IMR-90 (cell line): ENCODE data around the gene KLHL2. TPM values are rescaled to one million over a fixed set of nuclear protein-coding genes. Genes with fewer than 3 reads are reported as not detected.

Experiments
- ATAC-seq: fragments of 200-7000 bp; cut with Tn5 transposase; 2 replicates; pipeline ENCODE4 v1.9.1; 2020; ENCODE audit warnings: low read depth, mild to moderate bottlenecking, moderate library complexity
- BruUV-seq: library from RNA; stranded (reverse); fragments of 400-500 nt; replicated peaks from 2 replicates; lab custom pipeline; 2021; lab: Mats Ljungman, UMichigan
- CTCF ChIA-PET: fragments of 300-600 bp; formaldehyde crosslinking; extraction: SDS; loops from one replicate; lab custom pipeline; 2021; ENCODE audit warnings: antibody characterized with exemption; lab: Yijun Ruan, JAX
- POLR2A ChIA-PET: fragments of 300-600 bp; sonication (Branson Sonifier 250); formaldehyde crosslinking; loops from one replicate; lab custom pipeline; 2022; ENCODE audit warnings: antibody characterized with exemption; ENCODE audit not compliant: unreplicated experiment; lab: Charles Lee
- DNase-seq: peaks from one replicate; pipeline ENCODE4 v3.0.0; 2013
- H2AFZ ChIP-seq: replicated peaks from 2 replicates; pipeline ENCODE3; 2013; ENCODE audit warnings: low read length, mild to moderate bottlenecking; ENCODE audit not compliant: poor library complexity
- H2AK5ac ChIP-seq: 2 replicates; pipeline ENCODE4 v1.6.1; 2013; ENCODE audit warnings: low read depth, low read length, inconsistent platforms
- H2AK9ac ChIP-seq: replicated peaks from 2 replicates; pipeline ENCODE3; 2013; ENCODE audit warnings: mild to moderate bottlenecking, low read depth, low read length, moderate library complexity; ENCODE audit not compliant: poor library complexity
- H2BK120ac ChIP-seq: 2 replicates; pipeline ENCODE4 v1.6.1; 2013; ENCODE audit warnings: low read depth, low read length, inconsistent platforms
- H2BK15ac ChIP-seq: 3 replicates; pipeline ENCODE4 v1.6.1; 2013; ENCODE audit warnings: low read depth, low read length, inconsistent platforms
- H2BK20ac ChIP-seq: 2 replicates; pipeline ENCODE4 v1.6.1; 2013; ENCODE audit warnings: low read depth, mild to moderate bottlenecking, inconsistent platforms, low read length, moderate library complexity
- H2BK5ac ChIP-seq: 2 replicates; pipeline ENCODE4 v1.6.1; 2013; ENCODE audit warnings: mild to moderate bottlenecking, low read depth, low read length, inconsistent platforms; ENCODE audit not compliant: poor library complexity, severe bottlenecking
- H3K14ac ChIP-seq: replicated peaks from 2 replicates; pipeline ENCODE4 v1.6.1; 2013; ENCODE audit warnings: low read depth, low read length, inconsistent platforms
- H3K18ac ChIP-seq: 2 replicates; pipeline ENCODE4 v1.6.1; 2013; ENCODE audit warnings: low read depth, low read length, control low read depth
- H3K23ac ChIP-seq: 2 replicates; pipeline ENCODE4 v1.6.1; 2013; ENCODE audit warnings: low read depth, low read length, inconsistent platforms
- H3K27ac ChIP-seq: 2 replicates; pipeline ENCODE4 v1.5.1; 2013; ENCODE audit warnings: mild to moderate bottlenecking, control low read depth, low read length; ENCODE audit not compliant: insufficient read depth
- H3K27me3 ChIP-seq: 2 replicates; pipeline ENCODE4 v1.6.1; 2013; ENCODE audit warnings: low read length; ENCODE audit not compliant: control insufficient read depth, insufficient read depth
- H3K36me3 ChIP-seq: 2 replicates; pipeline ENCODE4 v1.6.1; 2013; ENCODE audit warnings: low read length, mixed read lengths; ENCODE audit not compliant: control insufficient read depth, insufficient read depth
- H3K4ac ChIP-seq: 2 replicates; pipeline ENCODE4 v1.6.1; 2013; ENCODE audit warnings: low read depth, low read length, inconsistent platforms
- H3K4me1 ChIP-seq: 2 replicates; pipeline ENCODE4 v1.6.1; 2013; ENCODE audit warnings: low read length, mixed read lengths; ENCODE audit not compliant: control insufficient read depth, insufficient read depth
- H3K4me2 ChIP-seq: 2 replicates; pipeline ENCODE4 v1.6.1; 2013; ENCODE audit warnings: low read depth, mild to moderate bottlenecking, control low read depth, low read length, moderate library complexity
- H3K4me3 ChIP-seq: 2 replicates; pipeline ENCODE4 v1.5.1; 2013; ENCODE audit warnings: low read depth, mild to moderate bottlenecking, control low read depth, low read length, moderate library complexity; ENCODE audit not compliant: insufficient read depth
- H3K56ac ChIP-seq: 2 replicates; pipeline ENCODE4 v1.6.1; 2013; ENCODE audit warnings: low read length, inconsistent platforms; ENCODE audit not compliant: insufficient read depth; ENCODE audit errors: extremely low read depth
- H3K79me1 ChIP-seq, 2 experiments: 2 replicates each; pipeline ENCODE4 v1.6.1; 2013; ENCODE audit warnings: low read length in 2 of 2, inconsistent platforms in 1 of 2, low read depth in 1 of 2
- H3K9ac ChIP-seq: 2 replicates; pipeline ENCODE4 v1.6.1; 2013; ENCODE audit warnings: low read depth, low read length, control low read depth
- H3K9me1 ChIP-seq: 2 replicates; pipeline ENCODE4 v1.6.1; 2013; ENCODE audit warnings: low read length, inconsistent platforms; ENCODE audit not compliant: insufficient read depth
- H3K9me3 ChIP-seq: 2 replicates; pipeline ENCODE4 v1.6.1; 2013; ENCODE audit warnings: low read length; ENCODE audit not compliant: control insufficient read depth, insufficient read depth
- H4K20me1 ChIP-seq: 2 replicates; pipeline ENCODE4 v1.6.1; 2013; ENCODE audit warnings: low read length, inconsistent platforms; ENCODE audit not compliant: insufficient read depth
- H4K5ac ChIP-seq: 2 replicates; pipeline ENCODE4 v1.6.1; 2013; ENCODE audit warnings: mild to moderate bottlenecking, low read depth, low read length, control low read depth
- H4K8ac ChIP-seq, 2 experiments: 2 replicates each; pipeline ENCODE4 v1.6.1; 2013; ENCODE audit warnings: low read depth in 2 of 2, low read length in 2 of 2, control low read depth in 1 of 2, inconsistent platforms in 1 of 2
- H4K91ac ChIP-seq: 2 replicates; pipeline ENCODE4 v1.6.1; 2013; ENCODE audit warnings: low read depth, low read length, inconsistent platforms; ENCODE audit not compliant: insufficient read depth
- BHLHE40 ChIP-seq: fragments of 150-350 bp; IDR thresholded peaks from 2 replicates; pipeline ENCODE4 v1.6.1; 2016; ENCODE audit warnings: mild to moderate bottlenecking, low read depth, low read length
- CEBPB ChIP-seq: IDR thresholded peaks from 2 replicates; pipeline ENCODE4 v1.6.1; 2012; ENCODE audit warnings: low read depth, low read length, improper control_type of control experiment
- CHD1 ChIP-seq: IDR thresholded peaks from 2 replicates; pipeline ENCODE4 v1.6.1; 2012; ENCODE audit warnings: low read depth, low read length, improper control_type of control experiment
- FOS ChIP-seq: fragments of 150-350 bp; IDR thresholded peaks from 2 replicates; pipeline ENCODE4 v1.6.1; 2016; ENCODE audit warnings: low read depth, low read length
- MAFK ChIP-seq: IDR thresholded peaks from 2 replicates; pipeline ENCODE4 v1.6.1; 2012; ENCODE audit warnings: low read depth, low read length, improper control_type of control experiment
- MAZ ChIP-seq: IDR thresholded peaks from 2 replicates; pipeline ENCODE4 v1.6.1; 2012; ENCODE audit warnings: low read depth, mild to moderate bottlenecking, low read length, improper control_type of control experiment, moderate library complexity, borderline replicate concordance
- MXI1 ChIP-seq: IDR thresholded peaks from 2 replicates; pipeline ENCODE4 v1.6.1; 2012; ENCODE audit warnings: low read depth, mild to moderate bottlenecking, low read length, moderate library complexity, borderline replicate concordance
- NFE2L2 ChIP-seq: fragments of 150-350 bp; IDR thresholded peaks from 2 replicates; pipeline ENCODE4 v1.6.1; 2016; ENCODE audit warnings: low read depth, mild to moderate bottlenecking, low read length
- POLR2A ChIP-seq: IDR thresholded peaks from 2 replicates; pipeline ENCODE4 v1.6.1; 2012; ENCODE audit warnings: mild to moderate bottlenecking, low read depth, low read length
- RAD21 ChIP-seq: IDR thresholded peaks from 2 replicates; pipeline ENCODE4 v1.6.1; 2012; ENCODE audit warnings: low read length, improper control_type of control experiment
- RCOR1 ChIP-seq: IDR thresholded peaks from 2 replicates; pipeline ENCODE4 v1.6.1; 2012; ENCODE audit warnings: mild to moderate bottlenecking, low read length, improper control_type of control experiment; ENCODE audit not compliant: insufficient replicate concordance
- RFX5 ChIP-seq: IDR thresholded peaks from 2 replicates; pipeline ENCODE4 v1.8.0; 2012; ENCODE audit warnings: low read depth, mild to moderate bottlenecking, low read length, moderate library complexity
- SMC3 ChIP-seq: fragments of 150-350 bp; IDR thresholded peaks from 2 replicates; pipeline ENCODE4 v1.6.1; 2016; ENCODE audit warnings: low read depth, mild to moderate bottlenecking, antibody characterized with exemption, low read length, moderate library complexity
- WGBS, 2 experiments: methylation state at CpG; one replicate each; pipeline versions ENCODE4 v1.1.5 to v1.1.7; 2013; ENCODE audit warnings: missing lambda C conversion rate in 2 of 2; ENCODE audit not compliant: insufficient read length in 1 of 2; ENCODE audit errors: extremely low coverage in 2 of 2; 5-methylcytosine and 5-hydroxymethylcytosine counted together
- dilution Hi-C: fragments of 300-500 bp; cut with HindIII; formaldehyde crosslinking; loops from one replicate; pipeline ENCODE4 v1.14.3; 2018; ENCODE audit warnings: low sequenced_read_pairs; ENCODE audit not compliant: unreplicated experiment
- in situ Hi-C: fragments of 300-500 bp; cut with MboI; formaldehyde crosslinking; loops from 3 replicates; pipeline ENCODE4 v1.14.3; 2019; ENCODE audit warnings: low sequenced_read_pairs, inconsistent platforms, mixed read lengths
- intact Hi-C: fragments of 100-400 bp; cut with micrococcal nuclease; formaldehyde crosslinking; loops from 2 replicates; pipeline ENCODE4 v1.10.0; 2022
- polyA plus RNA-seq, 3 experiments: library from polyadenylated mRNA; depleted of rRNA; stranded (reverse); fragments of >200 nt; gene quantifications; 2 replicates each; pipeline ENCODE4 v1.2.3, GENCODE V29; 2012; ENCODE audit warnings: low replicate concordance in 1 of 3
- total RNA-seq: library from RNA; depleted of rRNA; stranded (reverse); fragments of >200 nt; gene quantifications from 2 replicates; pipeline ENCODE4 v1.2.3, GENCODE V29; 2012
- TF ChIP-seq, protein P1 (sequence below): fragments of 150-350 bp; IDR thresholded peaks from 2 replicates; pipeline ENCODE4 v1.6.1; 2017; ENCODE audit warnings: mild to moderate bottlenecking, antibody characterized with exemption, low read length, low read depth
- TF ChIP-seq, protein P2 (sequence below): fragments of 150-350 bp; IDR thresholded peaks from 2 replicates; pipeline ENCODE4 v1.6.1; 2016; ENCODE audit warnings: low read depth, mild to moderate bottlenecking, low read length, moderate library complexity, borderline replicate concordance
- TF ChIP-seq, protein P3 (sequence below): conservative IDR thresholded peaks from 2 replicates; pipeline ENCODE4 v1.5.1; 2012; ENCODE audit warnings: mild to moderate bottlenecking, low read depth, low read length, improper control_type of control experiment

KLHL2 gene
- total and polyA plus RNA-seq, 2 of the 4 experiments (the other 2 are of a cell fraction): 11.0 to 12.4 TPM

DNA sequence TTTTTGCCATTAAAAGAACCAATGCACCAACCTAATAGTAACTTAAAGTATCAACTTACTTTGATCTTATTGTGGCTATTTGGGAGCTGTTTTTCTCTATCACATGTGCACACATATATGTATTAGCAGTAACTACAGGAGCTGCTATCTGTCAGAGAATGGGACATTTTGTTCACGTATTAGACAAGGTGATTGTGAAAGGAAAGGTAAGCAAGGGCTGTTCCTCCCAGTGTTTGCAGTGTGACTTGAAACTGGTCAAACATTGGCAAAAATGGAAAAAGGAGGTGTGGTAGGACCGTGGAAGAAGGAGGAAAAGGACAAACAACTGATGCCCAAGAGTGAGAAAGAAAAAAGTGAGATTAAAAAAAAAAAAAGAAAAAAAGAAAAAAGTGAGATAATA lies 43.1 kb upstream of the KLHL2 start:
- Histone ChIP-seq H2BK120ac (no peak overlapping the region), H3K9me3 (no peaks in the 10 kb centered on the region), H2AK5ac (no peak overlapping the region), H2AK9ac (no peak overlapping the region), H2BK15ac (no peak overlapping the region), H3K4me1 (no peaks in the 10 kb centered on the region), H3K36me3 (no peaks in the 10 kb centered on the region), H3K4me2 (no peak overlapping the region), H4K8ac (no peak overlapping the region), H3K27ac (no peak overlapping the region), H2BK20ac (no peak overlapping the region), H2BK5ac (no peak overlapping the region), H4K91ac (no peak overlapping the region), H3K27me3 (no peaks in the 10 kb centered on the region), H4K5ac (no peak overlapping the region), H3K23ac (no peak overlapping the region), H3K79me1 (no peaks in the 10 kb centered on the region), H3K9me1 (no peaks in the 10 kb centered on the region), H3K14ac (no peak overlapping the region), H3K9ac (no peak overlapping the region), H3K4me3 (no peak overlapping the region), H3K56ac (no peak overlapping the region), H3K4ac (no peak overlapping the region), H3K18ac (no peak overlapping the region), H4K20me1 (no peaks in the 10 kb centered on the region), H2AFZ (no peak overlapping the region)
- ChIA-PET CTCF (interaction anchor here (0.6 kb wide), 1 partner anchor 359 kb away, joined by 4 read pairs; no protein-coding TSS in a partner anchor), POLR2A (no interaction called here)
- no CpG with 5 or more reads among the region's 2 CpGs for WGBS, 2 experiments
- dilution Hi-C loops (no loop called here), intact Hi-C loops (no loop called here), in situ Hi-C loops (no loop called here)
- BruUV-seq: no TSS peak
- no peak for DNase-seq
- no peak for ATAC-seq
- TF ChIP-seq MAZ (no peak), BHLHE40 (no peak), NFE2L2 (no peak), RAD21 (no peak), MAFK (no peak), FOS (no peak), CHD1 (no peak), MXI1 (no peak), RCOR1 (no peak), CEBPB (no peak), POLR2A (no peak), SMC3 (no peak), RFX5 (no peak)
- TF ChIP-seq, protein P1, sequence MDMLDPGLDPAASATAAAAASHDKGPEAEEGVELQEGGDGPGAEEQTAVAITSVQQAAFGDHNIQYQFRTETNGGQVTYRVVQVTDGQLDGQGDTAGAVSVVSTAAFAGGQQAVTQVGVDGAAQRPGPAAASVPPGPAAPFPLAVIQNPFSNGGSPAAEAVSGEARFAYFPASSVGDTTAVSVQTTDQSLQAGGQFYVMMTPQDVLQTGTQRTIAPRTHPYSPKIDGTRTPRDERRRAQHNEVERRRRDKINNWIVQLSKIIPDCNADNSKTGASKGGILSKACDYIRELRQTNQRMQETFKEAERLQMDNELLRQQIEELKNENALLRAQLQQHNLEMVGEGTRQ: no peak
- TF ChIP-seq, protein P2, sequence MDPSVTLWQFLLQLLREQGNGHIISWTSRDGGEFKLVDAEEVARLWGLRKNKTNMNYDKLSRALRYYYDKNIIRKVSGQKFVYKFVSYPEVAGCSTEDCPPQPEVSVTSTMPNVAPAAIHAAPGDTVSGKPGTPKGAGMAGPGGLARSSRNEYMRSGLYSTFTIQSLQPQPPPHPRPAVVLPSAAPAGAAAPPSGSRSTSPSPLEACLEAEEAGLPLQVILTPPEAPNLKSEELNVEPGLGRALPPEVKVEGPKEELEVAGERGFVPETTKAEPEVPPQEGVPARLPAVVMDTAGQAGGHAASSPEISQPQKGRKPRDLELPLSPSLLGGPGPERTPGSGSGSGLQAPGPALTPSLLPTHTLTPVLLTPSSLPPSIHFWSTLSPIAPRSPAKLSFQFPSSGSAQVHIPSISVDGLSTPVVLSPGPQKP: no peak
- TF ChIP-seq, protein P3, sequence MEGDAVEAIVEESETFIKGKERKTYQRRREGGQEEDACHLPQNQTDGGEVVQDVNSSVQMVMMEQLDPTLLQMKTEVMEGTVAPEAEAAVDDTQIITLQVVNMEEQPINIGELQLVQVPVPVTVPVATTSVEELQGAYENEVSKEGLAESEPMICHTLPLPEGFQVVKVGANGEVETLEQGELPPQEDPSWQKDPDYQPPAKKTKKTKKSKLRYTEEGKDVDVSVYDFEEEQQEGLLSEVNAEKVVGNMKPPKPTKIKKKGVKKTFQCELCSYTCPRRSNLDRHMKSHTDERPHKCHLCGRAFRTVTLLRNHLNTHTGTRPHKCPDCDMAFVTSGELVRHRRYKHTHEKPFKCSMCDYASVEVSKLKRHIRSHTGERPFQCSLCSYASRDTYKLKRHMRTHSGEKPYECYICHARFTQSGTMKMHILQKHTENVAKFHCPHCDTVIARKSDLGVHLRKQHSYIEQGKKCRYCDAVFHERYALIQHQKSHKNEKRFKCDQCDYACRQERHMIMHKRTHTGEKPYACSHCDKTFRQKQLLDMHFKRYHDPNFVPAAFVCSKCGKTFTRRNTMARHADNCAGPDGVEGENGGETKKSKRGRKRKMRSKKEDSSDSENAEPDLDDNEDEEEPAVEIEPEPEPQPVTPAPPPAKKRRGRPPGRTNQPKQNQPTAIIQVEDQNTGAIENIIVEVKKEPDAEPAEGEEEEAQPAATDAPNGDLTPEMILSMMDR: no peak
